NCI-H2196 (cell line): ENCODE measurements around the gene ABCF3.
A peak's percentile ranks its signal among the peaks of the same experiment; 100 is the strongest.
"Not testable (repeated sequence)": the region's sequence is repeated elsewhere in the genome, so short reads cannot be mapped to it uniquely, and the experiment has no call there.

ENCODE experiments used
- DNase-seq: peaks from one replicate; lab custom pipeline; 2025; ENCODE audit not compliant: unreplicated experiment; lab: John Stamatoyannopoulos, UW

The ABCF3 gene, protein sequence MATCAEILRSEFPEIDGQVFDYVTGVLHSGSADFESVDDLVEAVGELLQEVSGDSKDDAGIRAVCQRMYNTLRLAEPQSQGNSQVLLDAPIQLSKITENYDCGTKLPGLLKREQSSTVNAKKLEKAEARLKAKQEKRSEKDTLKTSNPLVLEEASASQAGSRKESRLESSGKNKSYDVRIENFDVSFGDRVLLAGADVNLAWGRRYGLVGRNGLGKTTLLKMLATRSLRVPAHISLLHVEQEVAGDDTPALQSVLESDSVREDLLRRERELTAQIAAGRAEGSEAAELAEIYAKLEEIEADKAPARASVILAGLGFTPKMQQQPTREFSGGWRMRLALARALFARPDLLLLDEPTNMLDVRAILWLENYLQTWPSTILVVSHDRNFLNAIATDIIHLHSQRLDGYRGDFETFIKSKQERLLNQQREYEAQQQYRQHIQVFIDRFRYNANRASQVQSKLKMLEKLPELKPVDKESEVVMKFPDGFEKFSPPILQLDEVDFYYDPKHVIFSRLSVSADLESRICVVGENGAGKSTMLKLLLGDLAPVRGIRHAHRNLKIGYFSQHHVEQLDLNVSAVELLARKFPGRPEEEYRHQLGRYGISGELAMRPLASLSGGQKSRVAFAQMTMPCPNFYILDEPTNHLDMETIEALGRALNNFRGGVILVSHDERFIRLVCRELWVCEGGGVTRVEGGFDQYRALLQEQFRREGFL

DNA sequence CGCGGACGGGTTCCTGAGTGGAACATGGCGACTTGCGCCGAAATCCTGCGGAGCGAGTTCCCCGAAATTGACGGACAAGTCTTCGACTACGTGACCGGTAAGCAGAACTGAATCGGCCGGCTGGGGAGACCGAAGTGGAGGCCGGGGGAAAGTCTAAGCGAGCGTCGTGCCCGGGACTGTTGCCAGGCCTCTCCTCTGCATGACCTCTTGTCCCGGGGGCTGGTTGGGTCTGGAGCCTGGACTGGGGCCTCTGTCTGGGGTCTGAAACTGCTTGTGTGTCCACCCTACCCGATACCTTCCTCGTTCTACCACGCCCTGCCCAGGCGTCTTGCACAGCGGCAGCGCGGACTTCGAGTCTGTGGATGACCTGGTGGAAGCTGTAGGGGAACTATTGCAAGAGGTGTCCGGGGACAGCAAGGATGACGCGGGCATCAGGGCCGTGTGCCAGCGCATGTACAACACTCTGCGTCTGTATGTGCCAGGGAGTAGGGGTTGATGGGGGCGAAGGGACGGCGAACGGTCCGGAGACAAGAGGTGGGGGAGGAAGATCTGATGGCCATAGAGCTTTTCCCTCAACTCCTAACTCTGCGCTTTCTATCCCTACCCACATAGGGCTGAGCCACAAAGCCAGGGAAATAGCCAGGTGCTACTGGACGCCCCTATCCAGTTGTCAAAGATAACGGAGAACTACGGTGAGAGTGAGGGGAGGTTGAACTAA, at the start of gene ABCF3:
TSS of gene ABCF3 (plus strand) at position 16 of the 718 bp plus-strand sequence. CDS start at position 25, 9 bp downstream.
- no peak for DNase-seq

GRCh38 chr3:184140436-184140835, 45.6 kb upstream of the ABCF3 start:
- no peak for DNase-seq

GRCh38 chr3:184142199-184142598, 43.8 kb upstream of the ABCF3 start:
- no peak for DNase-seq

DNA sequence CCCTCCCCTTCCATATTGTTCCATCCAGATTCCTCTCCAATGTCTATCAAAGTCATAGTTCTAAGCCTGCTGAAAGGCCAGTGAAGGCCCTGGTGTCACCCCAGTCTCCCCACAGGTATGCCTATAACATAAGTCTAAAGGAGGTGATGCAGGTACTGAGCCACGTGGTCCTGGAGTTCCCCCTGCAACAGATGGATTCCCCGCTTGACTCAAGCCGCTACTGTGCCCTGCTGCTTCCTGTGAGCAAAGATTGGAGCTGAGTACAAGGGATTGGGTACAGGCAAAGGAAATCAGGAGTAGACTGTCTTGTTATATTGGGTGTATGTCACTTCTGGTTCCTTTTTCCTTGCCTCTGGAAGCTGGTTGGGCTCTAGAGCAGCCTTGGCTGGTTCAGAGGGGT, 42.7 kb upstream of the ABCF3 start:
- no peak for DNase-seq

GRCh38 chr3:184144505-184144904, 41.5 kb upstream of the ABCF3 start:
- peak; percentile 86 for DNase-seq

DNA sequence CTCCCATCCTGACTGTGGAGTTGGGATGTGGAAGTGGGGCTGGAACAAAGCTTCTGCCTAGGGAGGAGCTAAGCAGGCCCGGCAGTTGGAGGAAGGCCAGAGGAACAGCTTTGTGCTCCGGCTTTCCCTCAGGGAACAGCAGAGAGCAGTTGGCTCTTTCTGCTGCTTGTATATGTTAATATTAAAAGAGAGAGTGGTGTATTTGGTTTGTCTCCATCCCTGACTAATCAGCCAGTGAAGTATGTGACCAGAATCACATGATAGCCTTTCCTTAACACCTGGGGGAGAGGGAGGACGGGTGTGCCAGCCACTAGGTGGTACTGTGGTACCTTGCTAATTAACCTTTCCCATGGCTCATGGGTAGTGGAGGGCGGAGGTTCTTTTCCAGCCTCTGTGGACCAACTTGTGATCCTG, 40.9 kb upstream of the ABCF3 start:
- DNase-seq, result peak; percentile 92

- no peak for DNase-seq
These were observed 40.2 kb upstream of the ABCF3 start for GRCh38 chr3:184145751-184146270.

- no peak for DNase-seq
These were observed 37.9 kb upstream of the ABCF3 start for GRCh38 chr3:184148076-184148475.

GRCh38 chr3:184149123-184149522, 36.9 kb upstream of the ABCF3 start:
- DNase-seq, result no peak

GRCh38 chr3:184149770-184150169, 36.2 kb upstream of the ABCF3 start:
- not testable (repeated sequence) for DNase-seq

DNA sequence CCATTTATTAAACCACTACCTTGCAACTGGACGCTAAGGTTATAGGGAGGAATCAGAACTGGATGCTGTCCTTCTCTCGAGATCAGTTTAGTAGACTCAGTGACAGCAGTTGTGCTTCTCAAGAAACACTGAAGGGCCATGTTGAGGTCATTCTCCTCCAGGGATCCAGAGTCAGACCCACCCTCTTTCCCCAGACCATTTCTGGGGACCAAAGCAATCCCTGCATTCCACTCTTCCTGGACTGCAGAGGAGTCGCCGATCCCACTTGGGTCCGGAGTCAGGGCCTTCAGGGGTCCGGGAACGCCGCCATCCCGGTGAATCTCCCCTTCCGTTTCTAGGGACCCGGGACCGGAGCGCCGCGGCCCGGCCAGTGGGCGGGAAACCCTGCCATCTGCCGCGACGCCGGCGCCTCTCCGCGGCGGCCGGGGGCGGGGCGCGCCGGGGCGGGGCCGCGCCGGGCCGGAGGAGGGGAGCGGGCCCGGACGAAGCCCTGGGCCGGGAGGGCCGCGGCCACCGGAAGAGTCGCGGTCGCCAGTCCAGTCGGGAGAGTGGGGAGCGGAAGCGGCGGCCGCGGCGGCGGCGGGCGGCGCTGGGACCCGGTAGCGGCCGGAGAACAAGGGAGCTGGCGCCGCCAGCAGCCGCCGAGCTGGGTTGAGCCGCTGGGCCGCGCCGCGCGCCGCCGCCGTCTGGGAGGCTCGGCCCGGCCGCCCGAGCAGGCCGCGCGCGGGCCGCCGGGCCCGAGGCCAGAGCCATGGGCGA, 30.9 kb upstream of the ABCF3 start, which contains the start of gene DVL3:
TSS of gene DVL3 (plus strand) at position 493 of the 759 bp plus-strand sequence. CDS start at position 752, 259 bp downstream.
- peak; percentile 77 for DNase-seq

DNA sequence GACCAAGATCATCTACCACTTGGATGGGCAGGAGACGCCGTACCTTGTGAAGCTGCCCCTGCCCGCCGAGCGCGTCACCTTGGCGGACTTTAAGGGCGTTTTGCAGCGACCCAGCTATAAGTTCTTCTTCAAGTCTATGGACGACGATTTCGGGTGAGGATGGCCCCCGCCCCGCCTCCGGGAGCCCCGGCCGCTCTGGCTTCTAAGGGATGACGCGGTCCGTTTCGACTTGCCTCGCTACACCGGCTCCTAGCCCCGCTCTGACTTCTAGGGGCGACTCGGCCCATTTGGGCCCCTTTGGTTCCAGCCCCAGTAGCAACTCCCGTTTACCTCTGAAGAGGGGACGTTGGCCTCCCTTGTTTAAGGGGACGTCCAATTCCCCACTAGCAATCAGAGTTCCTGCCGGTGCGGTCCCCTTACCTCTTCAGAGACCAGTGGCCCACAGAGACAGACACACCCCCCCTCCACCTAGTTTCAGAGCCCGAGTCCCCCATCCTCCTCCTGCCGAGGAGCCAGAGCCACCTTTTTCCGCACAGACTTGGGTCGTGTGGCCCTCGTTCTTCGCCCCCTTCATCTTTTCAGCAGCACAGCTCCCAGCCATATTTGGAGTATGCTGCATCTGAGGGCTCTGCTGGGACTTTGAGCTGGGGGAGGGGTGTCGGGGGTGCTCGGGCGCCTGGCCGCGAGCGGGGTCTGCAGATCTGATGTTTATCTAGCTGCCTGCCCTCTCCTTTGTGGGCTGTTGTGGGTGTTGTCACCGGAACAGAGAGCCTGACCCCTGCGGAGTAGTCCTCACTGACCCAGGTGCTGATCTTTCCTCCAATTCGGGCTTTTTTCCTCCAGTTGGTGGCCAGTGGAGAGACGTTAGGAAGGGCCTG, 30.1 kb upstream of the ABCF3 start:
- DNase-seq, result no peak

- DNase-seq, result no peak
These were observed 29.5 kb upstream of the ABCF3 start for GRCh38 chr3:184156522-184156955.

DNA sequence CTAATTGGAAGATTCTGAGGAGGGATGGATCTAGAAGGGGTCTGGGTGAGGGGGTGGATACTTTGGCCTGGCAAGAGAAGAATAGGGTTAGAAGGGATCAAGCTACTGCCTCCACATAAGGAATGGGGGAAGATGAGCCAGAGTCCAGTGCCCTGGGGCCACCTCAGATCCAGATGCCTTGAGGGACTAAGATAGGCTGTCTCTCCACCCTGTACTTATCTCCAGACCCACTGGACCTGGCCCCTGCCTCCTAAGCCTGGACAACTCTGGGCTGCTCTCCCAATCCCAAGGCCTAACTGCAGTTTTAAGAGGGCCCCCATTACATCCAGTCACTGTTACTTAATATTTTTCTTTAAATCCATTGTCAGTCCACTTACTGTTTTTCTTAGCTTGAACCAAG, 28.8 kb upstream of the ABCF3 start:
- no peak for DNase-seq

DNA sequence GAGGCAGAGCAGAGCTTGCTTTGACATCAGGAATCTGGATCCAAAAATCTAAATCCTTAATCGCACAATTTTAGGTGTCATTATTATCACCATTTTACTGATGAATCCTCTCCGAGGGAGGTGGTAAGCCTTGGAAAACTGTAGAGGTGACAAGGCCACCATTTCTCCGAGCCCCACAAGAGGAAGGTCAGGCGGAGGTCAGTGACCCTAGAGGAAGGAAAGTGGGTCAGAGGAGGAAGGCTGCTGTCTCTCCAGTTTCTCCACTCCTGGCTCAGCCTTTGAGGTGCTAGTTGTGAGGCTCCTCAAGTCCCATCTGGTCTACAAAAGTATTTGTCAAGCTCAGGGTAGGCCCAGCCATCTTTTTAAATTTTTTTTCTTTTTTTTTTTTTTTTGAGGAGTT, 27.6 kb upstream of the ABCF3 start:
- no peak for DNase-seq

DNA sequence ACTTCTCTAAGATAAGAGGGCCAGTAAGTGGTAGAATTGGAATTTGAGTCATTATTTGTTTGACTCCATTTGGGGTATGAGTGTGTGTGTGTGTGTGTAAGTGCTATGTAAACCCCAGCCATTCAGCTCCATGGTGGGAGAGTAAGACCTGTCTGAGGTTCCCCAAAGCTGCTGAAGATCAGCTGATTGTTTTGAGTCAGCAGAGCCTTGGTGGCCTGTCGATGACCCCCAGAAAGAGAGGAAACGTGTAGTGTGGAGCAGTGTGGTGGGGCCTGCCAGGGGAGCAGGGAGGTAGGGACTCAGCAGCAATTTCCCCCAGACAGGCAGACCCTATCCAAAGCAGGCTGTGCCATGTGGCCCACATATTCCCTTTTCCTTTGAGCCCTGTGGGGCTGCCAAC, 25.5 kb upstream of the ABCF3 start:
- no peak for DNase-seq

GRCh38 chr3:184162571-184163070, 23.4 kb upstream of the ABCF3 start:
- not testable (repeated sequence) for DNase-seq

GRCh38 chr3:184164648-184165330, 21.2 kb upstream of the ABCF3 start:
- DNase-seq, result no peak

DNA sequence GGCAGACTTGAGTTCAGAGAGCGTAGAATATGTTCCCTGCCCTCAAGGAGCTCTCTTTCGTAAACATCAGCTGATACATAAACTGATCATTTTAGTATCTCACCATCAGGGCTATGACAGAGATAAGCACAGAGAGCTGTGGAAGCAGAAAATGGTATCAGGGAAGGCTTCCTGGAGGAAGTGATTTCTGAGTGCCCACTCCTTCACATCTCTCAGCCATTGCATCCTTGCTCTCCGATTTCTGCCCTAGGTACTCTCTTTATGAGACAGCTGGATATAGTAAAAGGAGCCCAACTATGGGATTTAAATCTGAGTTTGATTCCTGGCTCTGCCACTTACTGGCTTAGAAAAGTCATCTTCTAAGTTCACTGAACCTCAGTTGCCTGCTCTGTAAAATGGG, 20.5 kb upstream of the ABCF3 start:
- no peak for DNase-seq
